HCT116 (cell line): ENCODE results near the gene GPR85. TPM values are rescaled to one million over a fixed set of nuclear protein-coding genes. Genes with fewer than 3 reads are reported as not detected.

Source experiments
- ATAC-seq: fragments of 200-7000 bp; cut with Tn5 transposase; 2 replicates; pipeline ENCODE4 v1.9.1; 2020; ENCODE audit warnings: mild to moderate bottlenecking, moderate library complexity
- BruUV-seq: library from RNA; stranded (reverse); fragments of 400-500 nt; replicated peaks from 2 replicates; lab custom pipeline; 2021; lab: Mats Ljungman, UMichigan
- CTCF ChIA-PET: fragments of 300-600 bp; sonication (Branson Sonifier 250); formaldehyde crosslinking; loops from one replicate; lab custom pipeline; 2021; ENCODE audit warnings: antibody characterized with exemption; lab: Charles Lee
- POLR2A ChIA-PET: fragments of 300-600, 350-600 bp; sonication (Branson Sonifier 250); formaldehyde crosslinking; loops from one replicate; lab custom pipeline; 2021; ENCODE audit warnings: antibody characterized with exemption; lab: Charles Lee
- RAD21 ChIA-PET, 2 experiments: fragments of 300-600 bp; sonication (Branson Sonifier 250); formaldehyde crosslinking; loops; one replicate each; lab custom pipeline; 2023; ENCODE audit warnings: low total read pairs in 2 of 2; ENCODE audit not compliant: uncharacterized antibody in 2 of 2, unreplicated experiment in 2 of 2, low non-redundant PET in 1 of 2; lab: Charles Lee
- DNase-seq: peaks from one replicate; pipeline ENCODE4 v3.0.0-alpha.2; 2010; ENCODE audit warnings: low read depth, low spot score
- H2AFZ ChIP-seq: fragments of 200-600 bp; shearing (Covaris generic), sonication (generic); 2 replicates; pipeline ENCODE4 v1.6.1; 2017; ENCODE audit warnings: low read depth, mixed run types, mixed read lengths, antibody characterized with exemption, low read length; ENCODE audit not compliant: poor library complexity, severe bottlenecking
- H3K27ac ChIP-seq: 2 replicates; pipeline ENCODE4 v1.5.1; 2012; ENCODE audit warnings: low read depth, low read length
- H3K27me3 ChIP-seq: fragments of 200-600 bp; sonication (generic); 2 replicates; pipeline ENCODE4 v1.6.1; 2016; ENCODE audit warnings: mixed run types, low read length, mixed read lengths; ENCODE audit not compliant: insufficient read depth
- H3K36me3 ChIP-seq, 2 experiments: fragments of 200-500 bp in 1 of 2; fragments of 200-600 bp in 1 of 2; sonication (Bioruptor generic) in 1 of 2; sonication (generic) in 1 of 2; 2 replicates each; pipeline versions ENCODE4 v1.5.1 to v1.6.1; 2014 to 2016; ENCODE audit warnings: low read length in 2 of 2, inconsistent platforms in 1 of 2, mixed read lengths in 1 of 2, mixed run types in 1 of 2; ENCODE audit not compliant: insufficient read depth in 2 of 2, control insufficient read depth in 1 of 2
- H3K4me1 ChIP-seq, 2 experiments: fragments of 200-600 bp in 1 of 2; sonication (generic) in 1 of 2; 2 replicates each; pipeline versions ENCODE4 v1.5.1 to v1.6.1; 2012 to 2017; ENCODE audit warnings: low read length in 2 of 2, inconsistent platforms in 1 of 2, mild to moderate bottlenecking in 1 of 2, mixed read lengths in 1 of 2, mixed run types in 1 of 2, moderate library complexity in 1 of 2; ENCODE audit not compliant: insufficient read depth in 2 of 2, control insufficient read depth in 1 of 2
- H3K4me2 ChIP-seq: fragments of 200-600 bp; sonication (generic); 2 replicates; pipeline ENCODE4 v1.6.1; 2017; ENCODE audit warnings: mixed run types, low read length, mixed read lengths
- H3K4me3 ChIP-seq, 2 experiments: fragments of 200-600 bp in 1 of 2; sonication (generic) in 1 of 2; replicated peaks in 1 of 2; 2 replicates each; pipeline ENCODE4 v1.5.1; 2011 to 2016; ENCODE audit warnings: low read length in 2 of 2, control low read depth in 1 of 2, low read depth in 1 of 2, mild to moderate bottlenecking in 1 of 2, mixed read lengths in 1 of 2, mixed run types in 1 of 2
- H3K79me2 ChIP-seq: fragments of 200-600 bp; sonication (generic); 2 replicates; pipeline ENCODE4 v1.6.1; 2017; ENCODE audit warnings: mild to moderate bottlenecking, mixed run types, low read length, moderate library complexity, mixed read lengths; ENCODE audit not compliant: insufficient read depth
- H3K9ac ChIP-seq: fragments of 200-600 bp; sonication (generic); 2 replicates; pipeline ENCODE4 v1.6.1; 2016; ENCODE audit warnings: low read length, mixed read lengths
- H3K9me2 ChIP-seq: fragments of 200-600 bp; sonication (generic), shearing (Covaris generic); 2 replicates; pipeline ENCODE4 v1.6.1; 2017; ENCODE audit warnings: mixed run types, mild to moderate bottlenecking, moderate library complexity; ENCODE audit not compliant: insufficient read depth
- H3K9me3 ChIP-seq, 2 experiments: fragments of 200-500 bp in 1 of 2; fragments of 200-600 bp in 1 of 2; sonication (Bioruptor generic) in 1 of 2; sonication (generic) in 1 of 2; 2 replicates each; pipeline ENCODE4 v1.6.1; 2014 to 2017; ENCODE audit warnings: low read length in 2 of 2, mixed read lengths in 2 of 2, inconsistent platforms in 1 of 2, low read depth in 1 of 2, mild to moderate bottlenecking in 1 of 2, mixed run types in 1 of 2, moderate library complexity in 1 of 2; ENCODE audit not compliant: control insufficient read depth in 1 of 2, insufficient read depth in 1 of 2
- H4K20me1 ChIP-seq: fragments of 200-600 bp; sonication (generic), shearing (Covaris generic); 2 replicates; pipeline ENCODE4 v1.6.1; 2017; ENCODE audit warnings: mixed run types, mild to moderate bottlenecking, moderate library complexity; ENCODE audit not compliant: insufficient read depth
- CEBPB ChIP-seq: IDR thresholded peaks from 2 replicates; pipeline ENCODE4 v1.6.1; 2012; ENCODE audit warnings: low read depth
- CTCF ChIP-seq, 3 experiments: fragments of 200-600 bp in 1 of 3; sonication (generic) in 1 of 3; IDR thresholded peaks in 2 of 3; conservative IDR thresholded peaks in 1 of 3; 2 replicates each; pipeline ENCODE4 v1.5.1; 2012 to 2017; ENCODE audit warnings: low read depth in 2 of 3, low read length in 2 of 3, antibody characterized with exemption in 1 of 3, borderline replicate concordance in 1 of 3, control low read depth in 1 of 3, mild to moderate bottlenecking in 1 of 3, mixed read lengths in 1 of 3, mixed run types in 1 of 3, moderate library complexity in 1 of 3; ENCODE audit not compliant: insufficient read depth in 1 of 3
- ELF1 ChIP-seq: IDR thresholded peaks from 2 replicates; pipeline ENCODE4 v1.6.1; 2012; ENCODE audit warnings: low read depth, borderline replicate concordance
- JUND ChIP-seq: IDR thresholded peaks from 2 replicates; pipeline ENCODE4 v1.6.1; 2012
- MAX ChIP-seq: IDR thresholded peaks from 2 replicates; pipeline ENCODE4 v1.6.1; 2012
- SIN3A ChIP-seq: IDR thresholded peaks from 2 replicates; pipeline ENCODE4 v1.6.1; 2012; ENCODE audit warnings: low read depth
- SP1 ChIP-seq: IDR thresholded peaks from 2 replicates; pipeline ENCODE4 v1.6.1; 2012; ENCODE audit warnings: low read depth
- SRF ChIP-seq: IDR thresholded peaks from 2 replicates; pipeline ENCODE4 v1.6.1; 2012; ENCODE audit warnings: low read depth
- TCF7L2 ChIP-seq: IDR thresholded peaks from 2 replicates; pipeline ENCODE4 v1.7.0; 2011; ENCODE audit warnings: borderline replicate concordance, inconsistent platforms; ENCODE audit not compliant: insufficient read depth, insufficient read length; ENCODE audit errors: extremely low read depth
- YY1 ChIP-seq: IDR thresholded peaks from 2 replicates; pipeline ENCODE4 v1.6.1; 2011; ENCODE audit warnings: low read length, low read depth, moderate library complexity, mild to moderate bottlenecking; ENCODE audit not compliant: insufficient replicate concordance; ENCODE audit errors: extremely low read depth
- ZFX ChIP-seq: fragments of 450-650 bp; IDR thresholded peaks from 2 replicates; pipeline ENCODE4 v1.6.1; 2017
- ZNF274 ChIP-seq: fragments of 200-500 bp; sonication (Bioruptor generic); IDR thresholded peaks from 2 replicates; pipeline ENCODE4 v1.6.1; 2014; ENCODE audit warnings: mild to moderate bottlenecking, low read depth, low read length, inconsistent platforms
- intact Hi-C: fragments of 100-400 bp; cut with micrococcal nuclease; formaldehyde crosslinking; loops from 2 replicates; pipeline ENCODE4 v1.10.0; 2022
- total RNA-seq: library from RNA; stranded (reverse); gene quantifications from one replicate; pipeline ENCODE4 v1.2.1, GENCODE V29; 2021; ENCODE audit not compliant: unreplicated experiment
- TF ChIP-seq, protein P1 (sequence below): IDR thresholded peaks from 2 replicates; pipeline ENCODE4 v1.6.1; 2011; ENCODE audit warnings: mild to moderate bottlenecking, low read length, moderate library complexity; ENCODE audit not compliant: insufficient replicate concordance; ENCODE audit errors: extremely low read depth
- TF ChIP-seq, protein P2 (sequence below): IDR thresholded peaks from 2 replicates; pipeline ENCODE4 v1.6.1; 2012

GPR85 gene
- total RNA-seq, 1 experiment from 2014 or later: not detected

GRCh38 chr7:113044394-113044793 lies 42.2 kb downstream of the GPR85 start:
- Histone ChIP-seq H3K4me2 (no peak overlapping the region), H3K27me3 (no peaks in the 10 kb centered on the region), H3K79me2 (no peaks in the 10 kb centered on the region), H3K9me3 (no peaks in the 10 kb centered on the region), H3K9me2 (no peaks in the 10 kb centered on the region), H3K4me3 (no peak overlapping the region), H3K9ac (no peak overlapping the region), H2AFZ (no peak overlapping the region), H3K36me3 (no peaks in the 10 kb centered on the region), H3K4me1 (no peaks in the 10 kb centered on the region), H3K27ac (no peak overlapping the region), H4K20me1 (no peaks in the 10 kb centered on the region)
- intact Hi-C loops: no loop called here
- no peak for DNase-seq
- ChIA-PET CTCF (no interaction called here), POLR2A (no interaction called here), RAD21 (no interaction called here)
- no TSS peak for BruUV-seq
- no peak for TF ChIP-seq ZNF274
- no peak for TF ChIP-seq ELF1
- TF ChIP-seq CEBPB: no peak
- no peak for TF ChIP-seq TCF7L2
- no peak for TF ChIP-seq MAX
- TF ChIP-seq JUND: no peak
- TF ChIP-seq ZFX: no peak
- TF ChIP-seq CTCF (IDR thresholded peaks at IDR 0.05 in 2 of 3, conservative IDR thresholded peaks at IDR 0.05 in 1 of 3; ENCODE audit: borderline replicate concordance in 1 of 3, insufficient read depth in 1 of 3, low read depth in 2 of 3, low read length in 2 of 3): no peak
- no peak for TF ChIP-seq YY1
- TF ChIP-seq, protein P1, sequence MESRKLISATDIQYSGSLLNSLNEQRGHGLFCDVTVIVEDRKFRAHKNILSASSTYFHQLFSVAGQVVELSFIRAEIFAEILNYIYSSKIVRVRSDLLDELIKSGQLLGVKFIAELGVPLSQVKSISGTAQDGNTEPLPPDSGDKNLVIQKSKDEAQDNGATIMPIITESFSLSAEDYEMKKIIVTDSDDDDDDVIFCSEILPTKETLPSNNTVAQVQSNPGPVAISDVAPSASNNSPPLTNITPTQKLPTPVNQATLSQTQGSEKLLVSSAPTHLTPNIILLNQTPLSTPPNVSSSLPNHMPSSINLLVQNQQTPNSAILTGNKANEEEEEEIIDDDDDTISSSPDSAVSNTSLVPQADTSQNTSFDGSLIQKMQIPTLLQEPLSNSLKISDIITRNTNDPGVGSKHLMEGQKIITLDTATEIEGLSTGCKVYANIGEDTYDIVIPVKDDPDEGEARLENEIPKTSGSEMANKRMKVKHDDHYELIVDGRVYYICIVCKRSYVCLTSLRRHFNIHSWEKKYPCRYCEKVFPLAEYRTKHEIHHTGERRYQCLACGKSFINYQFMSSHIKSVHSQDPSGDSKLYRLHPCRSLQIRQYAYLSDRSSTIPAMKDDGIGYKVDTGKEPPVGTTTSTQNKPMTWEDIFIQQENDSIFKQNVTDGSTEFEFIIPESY: no peak
- TF ChIP-seq SIN3A: no peak
- TF ChIP-seq, protein P2, sequence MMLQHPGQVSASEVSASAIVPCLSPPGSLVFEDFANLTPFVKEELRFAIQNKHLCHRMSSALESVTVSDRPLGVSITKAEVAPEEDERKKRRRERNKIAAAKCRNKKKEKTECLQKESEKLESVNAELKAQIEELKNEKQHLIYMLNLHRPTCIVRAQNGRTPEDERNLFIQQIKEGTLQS: no peak
- no peak for TF ChIP-seq SRF
- no peak for TF ChIP-seq SP1
- no peak for ATAC-seq
